GM10266 (cell line): ENCODE results near the gene UBTD2.

Experiments used
- DNase-seq: peaks from one replicate; pipeline ENCODE4 v3.0.0; 2012; ENCODE audit errors: extremely low spot score
- TF ChIP-seq, protein P1 (sequence below): IDR thresholded peaks from 2 replicates; pipeline ENCODE4 v1.5.1; 2012; ENCODE audit warnings: mild to moderate bottlenecking, low read depth; ENCODE audit not compliant: control insufficient read depth, insufficient read depth; ENCODE audit errors: missing control alignments

The UBTD2 gene

GRCh38 chr5:172166030-172166826 lies 117.3 kb downstream of the UBTD2 start:
- no peak for DNase-seq
- TF ChIP-seq, protein P1, sequence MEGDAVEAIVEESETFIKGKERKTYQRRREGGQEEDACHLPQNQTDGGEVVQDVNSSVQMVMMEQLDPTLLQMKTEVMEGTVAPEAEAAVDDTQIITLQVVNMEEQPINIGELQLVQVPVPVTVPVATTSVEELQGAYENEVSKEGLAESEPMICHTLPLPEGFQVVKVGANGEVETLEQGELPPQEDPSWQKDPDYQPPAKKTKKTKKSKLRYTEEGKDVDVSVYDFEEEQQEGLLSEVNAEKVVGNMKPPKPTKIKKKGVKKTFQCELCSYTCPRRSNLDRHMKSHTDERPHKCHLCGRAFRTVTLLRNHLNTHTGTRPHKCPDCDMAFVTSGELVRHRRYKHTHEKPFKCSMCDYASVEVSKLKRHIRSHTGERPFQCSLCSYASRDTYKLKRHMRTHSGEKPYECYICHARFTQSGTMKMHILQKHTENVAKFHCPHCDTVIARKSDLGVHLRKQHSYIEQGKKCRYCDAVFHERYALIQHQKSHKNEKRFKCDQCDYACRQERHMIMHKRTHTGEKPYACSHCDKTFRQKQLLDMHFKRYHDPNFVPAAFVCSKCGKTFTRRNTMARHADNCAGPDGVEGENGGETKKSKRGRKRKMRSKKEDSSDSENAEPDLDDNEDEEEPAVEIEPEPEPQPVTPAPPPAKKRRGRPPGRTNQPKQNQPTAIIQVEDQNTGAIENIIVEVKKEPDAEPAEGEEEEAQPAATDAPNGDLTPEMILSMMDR = no peak

- DNase-seq = no peak
- TF ChIP-seq, protein P1 = no peak
Observed at GRCh38 chr5:172165465-172165864, 118.1 kb downstream of the UBTD2 start.

DNA sequence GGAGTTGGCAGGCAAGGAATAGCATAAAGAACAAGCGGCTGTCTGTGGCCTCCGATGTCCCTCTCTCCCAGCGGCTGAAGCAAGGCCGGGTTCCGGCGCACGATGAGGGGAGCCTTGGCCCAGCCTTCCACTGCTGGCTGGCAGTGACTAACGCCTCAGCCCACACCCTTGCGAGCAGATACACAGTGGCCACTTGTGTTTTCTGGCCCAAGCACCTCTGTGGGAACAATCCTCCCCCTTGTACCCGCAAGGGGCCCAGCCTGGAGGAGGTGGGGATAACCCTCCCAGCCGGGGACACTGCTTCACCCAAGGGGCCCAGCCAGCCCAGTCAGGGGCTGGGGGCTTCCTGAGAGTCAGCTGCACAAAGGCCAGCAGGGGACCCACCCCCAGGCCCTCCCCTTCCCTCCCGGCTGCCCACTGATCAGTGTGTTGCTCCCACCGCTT lies 118.8 kb downstream of the UBTD2 start:
- TF ChIP-seq, protein P1 = no peak
- DNase-seq = no peak

DNA sequence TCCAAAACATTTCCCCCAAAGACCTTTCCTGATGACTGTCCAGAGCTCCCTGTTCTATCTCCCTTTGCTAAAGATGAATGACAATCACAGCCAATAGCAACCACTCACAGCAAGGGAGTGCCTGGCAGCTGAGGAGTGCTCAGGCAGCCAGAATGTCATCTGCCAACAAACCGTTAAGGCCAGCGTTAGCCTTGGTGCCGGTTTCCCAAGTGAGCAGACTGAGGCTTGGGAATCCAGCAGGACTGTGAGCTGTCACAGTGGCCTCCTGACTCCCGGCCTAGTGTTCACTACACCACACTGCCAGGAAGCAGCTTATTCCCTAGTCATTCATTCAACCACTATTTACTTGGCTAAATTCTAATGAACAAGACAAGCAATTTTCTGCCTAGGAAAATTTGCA lies 120.2 kb downstream of the UBTD2 start:
- DNase-seq = no peak

DNA sequence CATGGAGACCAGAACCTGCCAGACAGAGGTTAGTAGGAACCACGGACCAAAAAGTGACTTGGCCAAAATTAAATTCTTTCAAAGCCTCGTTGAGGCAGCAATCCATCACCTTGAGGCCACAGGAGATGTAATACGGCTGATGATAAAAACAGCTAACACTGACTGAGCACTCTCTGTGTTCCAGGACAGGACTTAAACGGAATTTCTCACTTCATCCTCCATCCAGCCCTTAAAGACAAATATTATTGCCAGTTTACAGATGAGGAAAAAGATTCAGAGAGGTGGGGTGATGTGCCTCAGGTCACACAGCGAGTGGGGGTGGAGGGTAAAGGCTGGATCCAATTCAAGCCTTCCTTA lies 120.6 kb downstream of the UBTD2 start:
- TF ChIP-seq, protein P1 = no peak
- DNase-seq = no peak

More for the DNA sequence above, 120.2 kb downstream of the UBTD2 start:
- TF ChIP-seq, protein P1 = no peak

DNA sequence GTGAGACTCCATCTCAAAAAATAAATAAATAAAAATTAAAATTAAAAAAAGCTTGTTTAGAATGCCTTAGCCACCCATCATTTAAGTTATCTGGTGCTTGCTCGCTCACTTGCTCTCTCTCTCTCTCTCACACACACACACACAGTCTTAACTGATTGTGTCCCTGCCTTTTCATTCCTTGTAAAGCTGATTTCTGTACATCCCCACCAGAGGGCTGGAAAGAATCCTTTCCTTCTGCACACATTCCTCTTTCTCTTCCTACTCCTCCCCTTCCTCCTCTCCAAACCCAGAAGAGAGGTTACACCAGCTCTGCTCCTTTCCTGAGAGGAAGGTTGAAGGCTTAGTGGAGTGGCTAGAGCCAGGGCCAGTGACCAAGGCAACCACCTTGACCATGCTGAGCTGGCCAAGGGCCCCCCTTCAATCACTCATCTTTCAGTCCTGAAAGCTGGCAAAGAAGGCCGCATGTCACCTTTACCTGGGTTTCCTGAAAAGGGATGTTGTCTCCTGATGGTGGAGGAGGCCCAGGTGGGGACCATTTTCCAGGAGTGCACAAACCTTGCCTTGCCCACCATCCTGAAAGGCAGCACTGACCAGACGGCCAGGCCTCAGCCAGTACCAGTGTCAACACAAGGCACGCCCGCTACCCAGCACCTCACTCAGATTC lies 121.1 kb downstream of the UBTD2 start:
- no peak for DNase-seq
- TF ChIP-seq, protein P1 = no peak

- no peak for DNase-seq
- TF ChIP-seq, protein P1 = no peak
Observed at GRCh38 chr5:172160506-172160905, 123.1 kb downstream of the UBTD2 start.
